HL-60 (cell line): ENCODE measurements around the gene MICU2.

ENCODE experiments used
- DNase-seq, 2 experiments: peaks; one replicate each; pipeline ENCODE4 v3.0.0-alpha.2; 2010 to 2020; ENCODE audit warnings: low read depth in 1 of 2, low spot score in 1 of 2
- H3K27ac ChIP-seq: fragments of 250-450 bp; sonication (Bioruptor Pico); replicated peaks from 2 replicates; pipeline ENCODE4 v1.5.1; 2020; ENCODE audit warnings: mild to moderate bottlenecking, moderate library complexity
- H3K27me3 ChIP-seq: fragments of 250-450 bp; sonication (Bioruptor Pico); 2 replicates; pipeline ENCODE4 v1.5.1; 2021; ENCODE audit warnings: mild to moderate bottlenecking, moderate library complexity; ENCODE audit not compliant: insufficient read depth, poor library complexity, severe bottlenecking
- H3K4me3 ChIP-seq: replicated peaks from 2 replicates; pipeline ENCODE4 v1.5.1; 2011; ENCODE audit warnings: mild to moderate bottlenecking, control low read depth, low read length; ENCODE audit not compliant: insufficient read depth
- CTCF ChIP-seq: IDR thresholded peaks from one replicate; pipeline ENCODE4 v1.5.1; 2011; ENCODE audit warnings: low read length, control low read depth, inconsistent platforms; ENCODE audit not compliant: insufficient read depth
- GABPA ChIP-seq: IDR thresholded peaks from 2 replicates; pipeline ENCODE4 v1.6.1; 2012; ENCODE audit warnings: low read depth
- POLR2AphosphoS5 ChIP-seq: IDR thresholded peaks from 2 replicates; pipeline ENCODE4 v1.6.1; 2012; ENCODE audit warnings: low read depth
- REST ChIP-seq: IDR thresholded peaks from 2 replicates; pipeline ENCODE4 v1.6.1; 2012; ENCODE audit warnings: low read depth; ENCODE audit not compliant: insufficient replicate concordance
- SPI1 ChIP-seq: IDR thresholded peaks from 2 replicates; pipeline ENCODE4 v1.6.1; 2012; ENCODE audit warnings: low read depth, mild to moderate bottlenecking, borderline replicate concordance
- long read RNA-seq: library from polyadenylated mRNA; unstranded; transcript quantifications from one replicate; pipeline ENCODE4 v2.0.0, GENCODE V29; 2020

MICU2 gene
- long read RNA-seq, transcript MICU2-201 (12 exons, 1,920 nt) = major isoform, 193 of 273 reads
- long read RNA-seq, partial matches to known transcripts = 30 of 273 reads
- long read RNA-seq, other reads (novel, unspliced or antisense) = 50 of 273 reads

- peak within 1 kb of the TSS; percentile 94 for H3K27ac ChIP-seq
- peak within 1 kb of the TSS; percentile 89 for H3K4me3 ChIP-seq
- DNase-seq = peak; percentile 79 to 95
These were observed at the start of gene MICU2 for GRCh38 chr13:21603531-21604448. Gene MICU2, minus strand, starts transcription at chr13:21604170. Its CDS starts 22 bp downstream, at chr13:21604148.

GRCh38 chr13:21641629-21642028, 37.7 kb upstream of the MICU2 start:
- no peak for DNase-seq

More at GRCh38 chr13:21603531-21604448, at the start of gene MICU2:
- peak; percentile 62; the same call in 1 of the 2 replicates for TF ChIP-seq SPI1
- peak; percentile 90 for TF ChIP-seq POLR2AphosphoS5
- peak; percentile 35; the same call in 1 of the 2 replicates for TF ChIP-seq GABPA
- peak; percentile 78 for TF ChIP-seq REST
- no peak for TF ChIP-seq CTCF
- no peaks in the 10 kb centered on the region for H3K27me3 ChIP-seq

More at GRCh38 chr13:21641629-21642028, 37.7 kb upstream of the MICU2 start:
- H3K27ac ChIP-seq = no peak overlapping the region
- TF ChIP-seq CTCF = no peak
- no peak for TF ChIP-seq SPI1
- TF ChIP-seq POLR2AphosphoS5 = no peak
- no peak for TF ChIP-seq GABPA
- no peak for TF ChIP-seq REST
- no peaks in the 10 kb centered on the region for H3K27me3 ChIP-seq
- no peak overlapping the region for H3K4me3 ChIP-seq
